Mesendoderm (in vitro differentiated cells): ENCODE results near the gene OR10A5.

Experiments used
- DNase-seq: peaks from one replicate; pipeline ENCODE4 v3.0.0; 2013
- H2AK5ac ChIP-seq: 2 replicates; pipeline ENCODE4 v1.6.1; 2013; ENCODE audit warnings: low read length, inconsistent platforms
- H2BK120ac ChIP-seq: 2 replicates; pipeline ENCODE4 v1.6.1; 2013; ENCODE audit warnings: low read depth, mild to moderate bottlenecking, low read length, moderate library complexity, mixed read lengths
- H2BK15ac ChIP-seq: replicated peaks from 2 replicates; pipeline ENCODE4 v1.6.1; 2013; ENCODE audit warnings: low read depth, mild to moderate bottlenecking, moderate library complexity
- H2BK5ac ChIP-seq: 2 replicates; pipeline ENCODE4 v1.6.1; 2013; ENCODE audit warnings: low read length, inconsistent platforms
- H3K18ac ChIP-seq: 2 replicates; pipeline ENCODE4 v1.6.1; 2013; ENCODE audit warnings: mild to moderate bottlenecking, low read length, mixed read lengths
- H3K23ac ChIP-seq: one replicate; pipeline ENCODE4 v1.6.1; 2013; ENCODE audit warnings: low read length
- H3K27ac ChIP-seq: 2 replicates; pipeline ENCODE4 v1.5.1; 2013; ENCODE audit warnings: low read depth, mild to moderate bottlenecking, inconsistent platforms, low read length, moderate library complexity
- H3K27me3 ChIP-seq: 2 replicates; pipeline ENCODE4 v1.6.1; 2013; ENCODE audit warnings: low read length, control low read depth, mild to moderate bottlenecking, inconsistent platforms; ENCODE audit not compliant: insufficient read depth, poor library complexity
- H3K36me3 ChIP-seq: 2 replicates; pipeline ENCODE4 v1.6.1; 2013; ENCODE audit warnings: low read length, inconsistent platforms; ENCODE audit not compliant: control insufficient read depth, insufficient read depth
- H3K4ac ChIP-seq: one replicate; pipeline ENCODE4 v1.6.1; 2013; ENCODE audit warnings: low read depth, mild to moderate bottlenecking, low read length, moderate library complexity
- H3K4me1 ChIP-seq: 2 replicates; pipeline ENCODE4 v1.6.1; 2013; ENCODE audit warnings: low read depth, low read length, inconsistent platforms; ENCODE audit not compliant: control insufficient read depth
- H3K4me2 ChIP-seq: 2 replicates; pipeline ENCODE4 v1.6.1; 2013; ENCODE audit warnings: low read length
- H3K4me3 ChIP-seq: 2 replicates; pipeline ENCODE4 v1.5.1; 2013; ENCODE audit warnings: mild to moderate bottlenecking, low read length
- H3K56ac ChIP-seq: one replicate; pipeline ENCODE4 v1.6.1; 2013; ENCODE audit warnings: low read length
- H3K79me1 ChIP-seq: 2 replicates; pipeline ENCODE4 v1.6.1; 2013; ENCODE audit warnings: low read length, inconsistent platforms
- H3K79me2 ChIP-seq: 2 replicates; pipeline ENCODE4 v1.6.1; 2013; ENCODE audit warnings: mild to moderate bottlenecking, low read length; ENCODE audit not compliant: control insufficient read depth, insufficient read depth
- H3K9ac ChIP-seq: 2 replicates; pipeline ENCODE4 v1.6.1; 2013; ENCODE audit warnings: low read length, inconsistent platforms
- H4K5ac ChIP-seq: one replicate; pipeline ENCODE4 v1.6.1; 2013; ENCODE audit warnings: low read length
- H4K8ac ChIP-seq: one replicate; pipeline ENCODE4 v1.6.1; 2013; ENCODE audit warnings: low read depth, mild to moderate bottlenecking, control low read depth, low read length, moderate library complexity

Gene OR10A5

GRCh38 chr11:6894097-6894496 is 48.6 kb downstream of the OR10A5 start:
- Histone ChIP-seq H3K4me2 (no peak overlapping the region), H4K8ac (no peak overlapping the region), H2BK120ac (no peak overlapping the region), H3K4me3 (no peak overlapping the region), H4K5ac (no peak overlapping the region), H3K27me3 (no peaks in the 10 kb centered on the region), H3K18ac (no peak overlapping the region), H3K27ac (no peak overlapping the region), H3K4me1 (no peaks in the 10 kb centered on the region), H3K23ac (no peak overlapping the region), H2AK5ac (no peak overlapping the region), H3K4ac (no peak overlapping the region), H2BK5ac (no peak overlapping the region), H2BK15ac (no peak overlapping the region), H3K79me2 (no peaks in the 10 kb centered on the region), H3K9ac (no peak overlapping the region), H3K56ac (no peak overlapping the region), H3K36me3 (no peaks in the 10 kb centered on the region), H3K79me1 (no peaks in the 10 kb centered on the region)
- DNase-seq: peak; percentile 43

- H2BK5ac ChIP-seq: no peak overlapping the region
- no peak overlapping the region for H3K27ac ChIP-seq
- H4K5ac ChIP-seq: no peak overlapping the region
- H3K9ac ChIP-seq: no peak overlapping the region
- no peaks in the 10 kb centered on the region for H3K27me3 ChIP-seq
- H3K18ac ChIP-seq: no peak overlapping the region
- no peaks in the 10 kb centered on the region for H3K79me1 ChIP-seq
- H4K8ac ChIP-seq: no peak overlapping the region
- no peak overlapping the region for H3K56ac ChIP-seq
- H3K4ac ChIP-seq: no peak overlapping the region
- no peak for DNase-seq
- H2BK120ac ChIP-seq: no peak overlapping the region
- no peaks in the 10 kb centered on the region for H3K36me3 ChIP-seq
- H3K4me3 ChIP-seq: no peak overlapping the region
- H3K4me2 ChIP-seq: no peak overlapping the region
- H3K4me1 ChIP-seq: no peaks in the 10 kb centered on the region
- no peak overlapping the region for H2BK15ac ChIP-seq
- no peak overlapping the region for H2AK5ac ChIP-seq
- no peaks in the 10 kb centered on the region for H3K79me2 ChIP-seq
- no peak overlapping the region for H3K23ac ChIP-seq
These were observed 49.5 kb downstream of the OR10A5 start for GRCh38 chr11:6895010-6895409.
